A673 (cell line): ENCODE measurements around the gene HELZ2.

Experiments
- EZH2 ChIP-seq: fragments of 200-600 bp; sonication (generic); IDR thresholded peaks from 2 replicates; pipeline ENCODE4 v1.6.1; 2017; ENCODE audit warnings: borderline replicate concordance, low read depth, mild to moderate bottlenecking, mixed read lengths, antibody characterized with exemption, low read length; ENCODE audit not compliant: poor library complexity, severe bottlenecking
- TF ChIP-seq, protein P1 (sequence below): fragments of 300-800, 200-600 bp; sonication (generic); conservative IDR thresholded peaks from 2 replicates; pipeline ENCODE4 v1.5.1; 2017; ENCODE audit warnings: low read depth, mild to moderate bottlenecking, antibody characterized with exemption, low read length, moderate library complexity, mixed read lengths

GRCh38 chr20:63574829-63575743, 1.0 kb upstream of the HELZ2 start:
- TF ChIP-seq, protein P1, sequence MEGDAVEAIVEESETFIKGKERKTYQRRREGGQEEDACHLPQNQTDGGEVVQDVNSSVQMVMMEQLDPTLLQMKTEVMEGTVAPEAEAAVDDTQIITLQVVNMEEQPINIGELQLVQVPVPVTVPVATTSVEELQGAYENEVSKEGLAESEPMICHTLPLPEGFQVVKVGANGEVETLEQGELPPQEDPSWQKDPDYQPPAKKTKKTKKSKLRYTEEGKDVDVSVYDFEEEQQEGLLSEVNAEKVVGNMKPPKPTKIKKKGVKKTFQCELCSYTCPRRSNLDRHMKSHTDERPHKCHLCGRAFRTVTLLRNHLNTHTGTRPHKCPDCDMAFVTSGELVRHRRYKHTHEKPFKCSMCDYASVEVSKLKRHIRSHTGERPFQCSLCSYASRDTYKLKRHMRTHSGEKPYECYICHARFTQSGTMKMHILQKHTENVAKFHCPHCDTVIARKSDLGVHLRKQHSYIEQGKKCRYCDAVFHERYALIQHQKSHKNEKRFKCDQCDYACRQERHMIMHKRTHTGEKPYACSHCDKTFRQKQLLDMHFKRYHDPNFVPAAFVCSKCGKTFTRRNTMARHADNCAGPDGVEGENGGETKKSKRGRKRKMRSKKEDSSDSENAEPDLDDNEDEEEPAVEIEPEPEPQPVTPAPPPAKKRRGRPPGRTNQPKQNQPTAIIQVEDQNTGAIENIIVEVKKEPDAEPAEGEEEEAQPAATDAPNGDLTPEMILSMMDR: no peak
- TF ChIP-seq EZH2: no peak
